HepG2 (cell line): ENCODE data around the gene R3HDM4. TPM values are rescaled to one million over a fixed set of nuclear protein-coding genes. Genes with fewer than 3 reads are reported as not detected.

ENCODE experiments used
- CEBPB ChIP-seq: IDR thresholded peaks from 2 replicates; pipeline ENCODE4 v1.6.1; 2011; ENCODE audit warnings: low read depth, low read length, improper control_type of control experiment, borderline replicate concordance
- NFE2L2 ChIP-seq: fragments of 150-350 bp; IDR thresholded peaks from 2 replicates; pipeline ENCODE4 v1.6.1; 2014; ENCODE audit warnings: low read length
- ZNF225 ChIP-seq: sonication (generic); formaldehyde crosslinking; IDR thresholded peaks from 2 replicates; pipeline ENCODE4 v1.4.0; 2020; ENCODE audit warnings: mild to moderate bottlenecking, missing genetic modification reagents
- ZNF7 ChIP-seq: IDR thresholded peaks from 2 replicates; pipeline ENCODE4 v1.6.1; 2016; ENCODE audit warnings: missing biosample characterization, missing genetic modification reagents
- ZNF766 ChIP-seq: sonication (generic); formaldehyde crosslinking; IDR thresholded peaks from 2 replicates; pipeline ENCODE4 v1.5.0; 2020; ENCODE audit warnings: missing genetic modification reagents, borderline replicate concordance
- polyA plus RNA-seq, 8 experiments: library from polyadenylated mRNA; depleted of rRNA in 3 of 8; stranded (reverse) in 7 of 8; unstranded in 1 of 8; fragments of >200 nt; fragmentation: Illumina TruSeq in 4 of 8; extraction: Trizol in 4 of 8; gene quantifications; 2 replicates each; pipeline versions ENCODE4 v1.2.1 to v1.2.3, GENCODE V29; 2011 to 2016; ENCODE audit warnings: low read depth in 4 of 8, missing spikeins in 1 of 8, mixed read lengths in 1 of 8; ENCODE audit not compliant: insufficient read depth in 1 of 8
- total RNA-seq, 5 experiments: library from RNA; depleted of rRNA; stranded (reverse); fragments of >200 nt; fragmentation: Illumina TruSeq; extraction: Trizol; gene quantifications; 2 replicates each; pipeline ENCODE4 v1.2.3, GENCODE V29; 2016; ENCODE audit warnings: low read depth in 1 of 5
- TF ChIP-seq, protein P1 (sequence below): sonication (generic); formaldehyde crosslinking; IDR thresholded peaks from 2 replicates; pipeline ENCODE4 v1.4.0; 2020; ENCODE audit warnings: mild to moderate bottlenecking, low read depth, missing genetic modification reagents
- TF ChIP-seq, protein P2 (sequence below): sonication (generic); formaldehyde crosslinking; IDR thresholded peaks from 2 replicates; pipeline ENCODE4 v1.4.0; 2020; ENCODE audit warnings: missing genetic modification reagents, borderline replicate concordance
- TF ChIP-seq, protein P3 (sequence below): sonication (generic); formaldehyde crosslinking; IDR thresholded peaks from 2 replicates; pipeline ENCODE4 v1.8.1; 2022; ENCODE audit warnings: mild to moderate bottlenecking, missing genetic modification reagents
- TF ChIP-seq, protein P4 (sequence below), 2 experiments: fragments of 450-650 bp in 1 of 2; sonication (generic) in 1 of 2; formaldehyde crosslinking in 1 of 2; IDR thresholded peaks; 2 replicates each; pipeline versions ENCODE4 v1.6.1 to v1.8.0; 2016 to 2022; ENCODE audit warnings: antibody characterized with exemption in 1 of 2, mild to moderate bottlenecking in 1 of 2, missing genetic modification reagents in 1 of 2
- TF ChIP-seq, protein P5 (sequence below): sonication (generic); formaldehyde crosslinking; IDR thresholded peaks from 2 replicates; pipeline ENCODE4 v1.5.0; 2020; ENCODE audit warnings: missing genetic modification reagents

Gene R3HDM4
- total and polyA plus RNA-seq, 2 of the 13 experiments (the other 11 are each of a cell fraction or from before 2014, with no cell fraction given) = 26.2 to 26.9 TPM

DNA sequence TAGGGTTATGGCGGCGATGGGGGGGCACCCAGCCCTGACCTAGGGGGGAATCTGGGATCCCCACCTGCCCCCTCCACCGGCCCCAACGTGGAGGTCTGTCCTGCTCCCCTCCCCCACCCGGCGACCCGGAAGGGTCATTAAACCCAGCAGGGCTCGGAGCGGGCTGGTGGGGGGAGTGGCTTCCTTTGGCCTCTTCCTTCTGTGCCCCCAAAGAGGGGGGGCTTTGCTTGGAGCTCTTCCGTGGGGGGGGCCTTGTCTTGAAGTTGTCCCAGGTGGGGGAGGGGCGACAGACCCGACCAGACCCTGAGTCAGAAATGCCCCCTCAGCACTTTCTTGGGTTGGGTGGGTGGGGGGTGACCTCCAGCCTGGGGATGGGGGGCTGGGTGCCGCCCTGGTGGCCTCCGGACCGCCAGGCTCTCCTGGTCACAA, 14.3 kb upstream of the R3HDM4 start (continued):
- TF ChIP-seq, protein P1, sequence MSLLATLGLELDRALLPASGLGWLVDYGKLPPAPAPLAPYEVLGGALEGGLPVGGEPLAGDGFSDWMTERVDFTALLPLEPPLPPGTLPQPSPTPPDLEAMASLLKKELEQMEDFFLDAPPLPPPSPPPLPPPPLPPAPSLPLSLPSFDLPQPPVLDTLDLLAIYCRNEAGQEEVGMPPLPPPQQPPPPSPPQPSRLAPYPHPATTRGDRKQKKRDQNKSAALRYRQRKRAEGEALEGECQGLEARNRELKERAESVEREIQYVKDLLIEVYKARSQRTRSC (CRISPR knock-in tag) = no peak
- TF ChIP-seq NFE2L2 (no peak), ZNF766 (no peak), CEBPB (no peak), ZNF225 (CRISPR knock-in tag) (no peak), ZNF7 (CRISPR knock-in tag) (no peak)
- TF ChIP-seq, protein P2, sequence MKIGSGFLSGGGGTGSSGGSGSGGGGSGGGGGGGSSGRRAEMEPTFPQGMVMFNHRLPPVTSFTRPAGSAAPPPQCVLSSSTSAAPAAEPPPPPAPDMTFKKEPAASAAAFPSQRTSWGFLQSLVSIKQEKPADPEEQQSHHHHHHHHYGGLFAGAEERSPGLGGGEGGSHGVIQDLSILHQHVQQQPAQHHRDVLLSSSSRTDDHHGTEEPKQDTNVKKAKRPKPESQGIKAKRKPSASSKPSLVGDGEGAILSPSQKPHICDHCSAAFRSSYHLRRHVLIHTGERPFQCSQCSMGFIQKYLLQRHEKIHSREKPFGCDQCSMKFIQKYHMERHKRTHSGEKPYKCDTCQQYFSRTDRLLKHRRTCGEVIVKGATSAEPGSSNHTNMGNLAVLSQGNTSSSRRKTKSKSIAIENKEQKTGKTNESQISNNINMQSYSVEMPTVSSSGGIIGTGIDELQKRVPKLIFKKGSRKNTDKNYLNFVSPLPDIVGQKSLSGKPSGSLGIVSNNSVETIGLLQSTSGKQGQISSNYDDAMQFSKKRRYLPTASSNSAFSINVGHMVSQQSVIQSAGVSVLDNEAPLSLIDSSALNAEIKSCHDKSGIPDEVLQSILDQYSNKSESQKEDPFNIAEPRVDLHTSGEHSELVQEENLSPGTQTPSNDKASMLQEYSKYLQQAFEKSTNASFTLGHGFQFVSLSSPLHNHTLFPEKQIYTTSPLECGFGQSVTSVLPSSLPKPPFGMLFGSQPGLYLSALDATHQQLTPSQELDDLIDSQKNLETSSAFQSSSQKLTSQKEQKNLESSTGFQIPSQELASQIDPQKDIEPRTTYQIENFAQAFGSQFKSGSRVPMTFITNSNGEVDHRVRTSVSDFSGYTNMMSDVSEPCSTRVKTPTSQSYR (CRISPR knock-in tag) = peak; percentile 82
- TF ChIP-seq, protein P3, sequence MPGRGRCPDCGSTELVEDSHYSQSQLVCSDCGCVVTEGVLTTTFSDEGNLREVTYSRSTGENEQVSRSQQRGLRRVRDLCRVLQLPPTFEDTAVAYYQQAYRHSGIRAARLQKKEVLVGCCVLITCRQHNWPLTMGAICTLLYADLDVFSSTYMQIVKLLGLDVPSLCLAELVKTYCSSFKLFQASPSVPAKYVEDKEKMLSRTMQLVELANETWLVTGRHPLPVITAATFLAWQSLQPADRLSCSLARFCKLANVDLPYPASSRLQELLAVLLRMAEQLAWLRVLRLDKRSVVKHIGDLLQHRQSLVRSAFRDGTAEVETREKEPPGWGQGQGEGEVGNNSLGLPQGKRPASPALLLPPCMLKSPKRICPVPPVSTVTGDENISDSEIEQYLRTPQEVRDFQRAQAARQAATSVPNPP (CRISPR knock-in tag) = no peak
- TF ChIP-seq, protein P4, sequence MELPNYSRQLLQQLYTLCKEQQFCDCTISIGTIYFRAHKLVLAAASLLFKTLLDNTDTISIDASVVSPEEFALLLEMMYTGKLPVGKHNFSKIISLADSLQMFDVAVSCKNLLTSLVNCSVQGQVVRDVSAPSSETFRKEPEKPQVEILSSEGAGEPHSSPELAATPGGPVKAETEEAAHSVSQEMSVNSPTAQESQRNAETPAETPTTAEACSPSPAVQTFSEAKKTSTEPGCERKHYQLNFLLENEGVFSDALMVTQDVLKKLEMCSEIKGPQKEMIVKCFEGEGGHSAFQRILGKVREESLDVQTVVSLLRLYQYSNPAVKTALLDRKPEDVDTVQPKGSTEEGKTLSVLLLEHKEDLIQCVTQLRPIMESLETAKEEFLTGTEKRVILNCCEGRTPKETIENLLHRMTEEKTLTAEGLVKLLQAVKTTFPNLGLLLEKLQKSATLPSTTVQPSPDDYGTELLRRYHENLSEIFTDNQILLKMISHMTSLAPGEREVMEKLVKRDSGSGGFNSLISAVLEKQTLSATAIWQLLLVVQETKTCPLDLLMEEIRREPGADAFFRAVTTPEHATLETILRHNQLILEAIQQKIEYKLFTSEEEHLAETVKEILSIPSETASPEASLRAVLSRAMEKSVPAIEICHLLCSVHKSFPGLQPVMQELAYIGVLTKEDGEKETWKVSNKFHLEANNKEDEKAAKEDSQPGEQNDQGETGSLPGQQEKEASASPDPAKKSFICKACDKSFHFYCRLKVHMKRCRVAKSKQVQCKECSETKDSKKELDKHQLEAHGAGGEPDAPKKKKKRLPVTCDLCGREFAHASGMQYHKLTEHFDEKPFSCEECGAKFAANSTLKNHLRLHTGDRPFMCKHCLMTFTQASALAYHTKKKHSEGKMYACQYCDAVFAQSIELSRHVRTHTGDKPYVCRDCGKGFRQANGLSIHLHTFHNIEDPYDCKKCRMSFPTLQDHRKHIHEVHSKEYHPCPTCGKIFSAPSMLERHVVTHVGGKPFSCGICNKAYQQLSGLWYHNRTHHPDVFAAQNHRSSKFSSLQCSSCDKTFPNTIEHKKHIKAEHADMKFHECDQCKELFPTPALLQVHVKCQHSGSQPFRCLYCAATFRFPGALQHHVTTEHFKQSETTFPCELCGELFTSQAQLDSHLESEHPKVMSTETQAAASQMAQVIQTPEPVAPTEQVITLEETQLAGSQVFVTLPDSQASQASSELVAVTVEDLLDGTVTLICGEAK (IDR thresholded peaks at IDR 0.05) = no peak
- TF ChIP-seq, protein P4 (CRISPR knock-in tag; IDR thresholded peaks at IDR 0.05) = no peak
- TF ChIP-seq, protein P5, sequence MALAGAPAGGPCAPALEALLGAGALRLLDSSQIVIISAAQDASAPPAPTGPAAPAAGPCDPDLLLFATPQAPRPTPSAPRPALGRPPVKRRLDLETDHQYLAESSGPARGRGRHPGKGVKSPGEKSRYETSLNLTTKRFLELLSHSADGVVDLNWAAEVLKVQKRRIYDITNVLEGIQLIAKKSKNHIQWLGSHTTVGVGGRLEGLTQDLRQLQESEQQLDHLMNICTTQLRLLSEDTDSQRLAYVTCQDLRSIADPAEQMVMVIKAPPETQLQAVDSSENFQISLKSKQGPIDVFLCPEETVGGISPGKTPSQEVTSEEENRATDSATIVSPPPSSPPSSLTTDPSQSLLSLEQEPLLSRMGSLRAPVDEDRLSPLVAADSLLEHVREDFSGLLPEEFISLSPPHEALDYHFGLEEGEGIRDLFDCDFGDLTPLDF (CRISPR knock-in tag) = no peak
